ENCODE measurements around the gene VAT1L.

VAT1L gene

DNA sequence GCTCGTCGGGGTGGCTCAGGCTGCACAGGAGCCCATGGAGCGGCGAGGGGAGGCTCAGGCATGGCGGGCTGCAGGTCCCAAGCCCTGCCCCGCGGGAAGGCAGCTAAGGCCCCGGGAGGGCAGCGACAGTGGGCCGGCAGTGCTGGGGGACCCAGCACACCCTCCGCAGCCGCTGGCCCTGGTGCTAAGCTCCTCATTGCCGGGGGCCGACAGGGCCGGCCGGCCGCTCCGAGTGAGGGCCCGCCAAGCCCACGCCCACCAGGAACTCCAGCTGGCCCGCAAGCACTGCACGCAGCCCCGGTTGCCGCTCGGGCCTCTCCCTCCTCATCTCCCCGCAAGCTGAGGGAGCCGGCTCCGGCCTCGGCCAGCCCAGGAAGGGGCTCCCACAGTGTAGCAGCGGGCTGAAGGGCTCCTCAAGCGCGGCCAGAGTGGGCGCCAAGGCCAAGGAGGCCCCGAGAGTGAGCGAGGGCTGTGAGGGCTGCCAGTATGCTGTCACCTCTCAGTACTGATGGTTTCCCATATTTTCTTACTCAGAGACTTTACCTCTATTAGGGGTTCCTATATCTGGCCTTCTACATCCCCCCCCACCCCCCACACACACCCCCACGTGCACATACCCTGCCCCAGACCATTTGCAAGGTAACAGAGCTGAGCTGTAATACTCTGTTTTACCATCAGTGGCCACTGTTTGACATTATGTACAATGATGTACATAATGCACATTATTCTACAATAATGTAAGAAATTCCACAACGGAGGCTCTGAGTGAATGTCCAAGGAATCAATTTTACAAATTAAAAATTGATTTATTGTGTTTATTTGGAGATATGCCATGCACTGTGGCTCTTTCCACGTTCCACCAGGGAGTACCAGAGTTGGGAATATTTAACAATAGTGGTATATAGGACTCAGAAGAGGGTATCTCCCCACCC, 3.7 kb upstream of the VAT1L start:
- DNase-seq (ENCODE audit: low spot score) = no peak

DNA sequence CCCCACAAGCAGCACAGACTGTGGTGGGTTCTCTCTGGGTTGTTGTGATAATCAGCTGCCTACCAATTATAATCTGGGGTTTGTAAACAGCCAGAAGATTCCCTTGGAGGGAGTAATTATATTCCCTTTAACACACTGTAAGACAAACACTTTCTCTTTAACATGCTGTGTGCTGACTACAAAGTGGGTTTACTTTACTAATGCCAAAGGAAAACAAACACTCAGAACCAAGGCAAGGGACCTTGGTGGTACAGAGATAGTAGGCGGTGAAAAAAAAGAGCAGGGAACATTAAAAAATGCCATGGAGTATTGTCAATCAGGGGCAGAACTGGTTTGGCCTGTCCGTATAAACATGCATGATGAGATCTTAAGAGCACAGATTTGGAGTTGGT, 3.0 kb upstream of the VAT1L start:
- DNase-seq (ENCODE audit: low spot score) = no peak

DNA sequence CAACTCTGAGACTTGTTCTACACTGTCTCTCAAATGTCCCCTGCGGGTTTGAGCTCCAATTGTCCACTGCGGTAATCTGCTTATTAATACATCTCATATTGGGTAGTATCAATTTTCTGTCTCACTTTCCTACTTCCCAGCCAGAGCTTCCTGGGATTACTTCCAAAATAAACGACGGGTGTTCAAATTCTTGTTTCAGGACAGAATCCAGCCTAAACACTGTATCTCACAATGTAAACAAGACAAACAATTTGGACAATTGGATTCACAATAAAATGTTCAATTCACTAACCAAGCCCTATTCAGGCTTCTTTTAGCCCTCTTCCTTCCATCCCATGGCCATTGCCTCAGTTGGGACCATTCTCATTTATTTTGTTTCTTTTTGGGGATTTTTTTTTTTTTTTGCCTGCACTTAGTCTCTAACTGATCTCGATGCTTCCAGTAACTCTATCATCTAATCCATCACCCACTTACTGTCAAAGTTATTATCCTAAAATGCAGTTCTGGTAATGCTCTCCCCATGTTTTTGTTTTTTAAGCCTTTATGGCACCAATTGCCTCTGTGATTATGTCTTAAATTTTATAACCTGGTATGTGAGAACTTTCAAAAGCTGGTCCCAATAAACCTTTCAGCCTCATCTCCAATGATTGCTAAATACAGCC, 2.0 kb upstream of the VAT1L start:
- no peak for DNase-seq (ENCODE audit: low spot score)

DNA sequence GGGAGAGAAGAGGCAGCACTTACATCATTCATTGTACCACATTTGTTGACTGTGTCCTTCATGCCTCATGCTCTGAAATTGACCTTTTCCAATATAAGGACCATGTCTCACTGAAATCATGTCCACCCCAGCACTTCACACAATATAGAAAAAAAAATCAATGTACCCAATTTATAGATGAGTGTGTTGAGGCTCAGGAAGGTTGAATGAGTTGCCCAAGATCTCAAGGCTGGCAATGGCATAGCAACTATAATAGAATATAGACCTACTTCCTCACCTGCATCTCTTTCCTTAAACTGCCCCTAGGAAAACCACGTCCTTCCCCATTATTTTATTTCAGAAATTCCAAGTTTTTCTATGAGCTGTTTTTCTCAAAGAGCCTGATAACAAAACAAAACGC, 912 bp upstream of the VAT1L start:
- no peak for DNase-seq (ENCODE audit: low spot score)

- DNase-seq (ENCODE audit: low spot score) = no peak
Observed at GRCh38 chr16:77789085-77790008, 983 bp downstream of the VAT1L start.

- no peak for DNase-seq (ENCODE audit: low spot score)
Observed at GRCh38 chr16:77790009-77790372, 1.6 kb downstream of the VAT1L start.

- no peak for DNase-seq (ENCODE audit: low spot score)
Observed at GRCh38 chr16:77790912-77791311, 2.5 kb downstream of the VAT1L start.

GRCh38 chr16:77793417-77793816, 5.1 kb downstream of the VAT1L start:
- no peak for DNase-seq (ENCODE audit: low spot score)

DNA sequence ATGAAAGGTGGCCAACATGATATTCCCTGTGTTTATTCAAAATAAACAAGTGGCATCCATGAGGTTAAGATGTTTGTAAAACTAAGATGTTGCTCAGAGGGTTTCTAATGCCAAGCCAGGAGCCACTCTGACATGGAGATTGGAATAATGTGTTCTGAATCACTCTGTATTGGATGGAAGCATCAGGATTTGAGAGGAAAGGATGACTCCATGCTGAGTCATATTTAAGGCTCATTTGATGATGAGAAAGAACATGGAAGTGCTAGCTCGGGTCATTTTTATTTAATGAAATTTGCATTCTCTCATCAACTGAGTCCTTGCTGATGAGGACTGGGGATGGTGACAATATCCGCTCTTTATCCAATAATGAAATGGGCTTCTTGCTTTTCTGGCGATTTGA, 6.2 kb downstream of the VAT1L start:
- no peak for DNase-seq (ENCODE audit: low spot score)

- DNase-seq (ENCODE audit: low spot score) = no peak
Observed at GRCh38 chr16:77801817-77802216, 13.5 kb downstream of the VAT1L start.

- DNase-seq (ENCODE audit: low spot score) = no peak
Observed at GRCh38 chr16:77805398-77805797, 17.0 kb downstream of the VAT1L start.

DNA sequence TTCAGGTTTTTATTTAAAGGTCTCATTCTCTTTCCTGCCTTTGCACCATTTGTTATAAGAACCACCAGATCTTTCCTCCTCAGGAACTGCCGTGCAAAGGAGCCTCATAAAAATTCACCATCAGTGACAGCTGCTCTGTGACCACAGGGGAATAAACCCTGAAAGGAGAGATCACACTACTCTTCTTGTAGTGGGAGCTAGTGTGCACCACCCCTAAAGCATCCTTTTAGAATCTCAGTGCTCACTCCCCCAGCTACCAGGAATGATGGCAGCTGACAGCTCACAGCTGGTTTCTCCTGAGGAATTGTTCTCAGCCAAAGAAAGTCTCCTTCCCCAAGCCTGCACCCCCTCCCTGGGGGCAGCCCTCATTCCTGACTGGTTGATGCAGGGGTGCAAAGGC, 18.7 kb downstream of the VAT1L start:
- DNase-seq (ENCODE audit: low spot score) = no peak

DNA sequence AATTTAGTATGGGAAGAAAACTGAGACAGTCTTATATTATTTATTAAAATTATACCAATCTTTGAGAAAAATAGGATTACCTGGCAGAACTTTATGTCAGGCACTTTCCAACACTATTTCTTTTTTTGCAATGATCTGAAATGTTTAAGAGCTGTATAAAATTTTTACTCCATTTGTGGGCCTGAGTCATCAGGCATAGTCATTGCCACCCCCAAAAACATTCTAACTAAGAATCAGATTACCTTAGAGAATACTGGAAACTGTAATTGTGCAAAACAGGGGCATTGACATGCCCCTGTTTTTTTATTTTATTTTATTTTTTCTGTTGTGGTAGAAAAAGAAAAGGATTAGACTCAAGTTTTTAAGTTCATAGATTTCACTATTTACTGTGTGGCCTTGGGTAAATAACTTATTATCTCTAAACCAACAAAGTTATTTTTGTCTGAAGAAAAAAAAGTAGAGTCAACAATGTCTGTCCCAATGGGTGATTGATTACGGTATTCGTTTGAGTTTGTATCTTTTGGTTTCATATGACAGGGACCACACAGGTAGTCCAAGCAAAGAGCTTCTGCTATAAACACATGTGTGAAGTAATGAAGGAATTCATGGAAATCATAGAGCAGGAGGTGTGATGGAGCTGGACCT, 24.6 kb downstream of the VAT1L start:
- no peak for DNase-seq (ENCODE audit: low spot score)

GRCh38 chr16:77816293-77816692, 27.9 kb downstream of the VAT1L start:
- DNase-seq (ENCODE audit: low spot score) = no peak

GRCh38 chr16:77820340-77820739, 32.0 kb downstream of the VAT1L start:
- no peak for DNase-seq (ENCODE audit: low spot score)

DNA sequence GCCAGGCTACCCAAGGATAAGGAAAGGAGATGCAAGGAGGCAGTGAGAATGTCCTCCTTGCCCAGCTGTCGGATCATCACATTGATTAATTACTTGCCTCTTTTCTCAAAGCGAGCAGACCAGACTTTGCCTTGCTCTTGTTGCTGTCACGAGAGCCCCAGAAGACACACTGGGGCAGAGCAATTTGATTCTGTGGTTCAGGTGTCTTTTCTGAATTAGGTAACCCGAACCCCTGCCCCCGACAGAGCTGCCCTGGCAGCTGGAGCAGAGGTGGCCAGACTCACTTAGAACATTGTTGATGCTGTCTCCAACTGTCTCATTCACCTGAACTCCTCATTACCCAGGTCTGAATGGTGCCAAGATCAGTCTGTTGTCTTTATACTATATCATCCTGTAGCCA, 34.3 kb downstream of the VAT1L start:
- no peak for DNase-seq (ENCODE audit: low spot score)

GRCh38 chr16:77823067-77823466, 34.7 kb downstream of the VAT1L start:
- DNase-seq (ENCODE audit: low spot score) = no peak

GRCh38 chr16:77825196-77825595, 36.8 kb downstream of the VAT1L start:
- DNase-seq (ENCODE audit: low spot score) = no peak

GRCh38 chr16:77827032-77827431, 38.7 kb downstream of the VAT1L start:
- DNase-seq (ENCODE audit: low spot score) = no peak

DNA sequence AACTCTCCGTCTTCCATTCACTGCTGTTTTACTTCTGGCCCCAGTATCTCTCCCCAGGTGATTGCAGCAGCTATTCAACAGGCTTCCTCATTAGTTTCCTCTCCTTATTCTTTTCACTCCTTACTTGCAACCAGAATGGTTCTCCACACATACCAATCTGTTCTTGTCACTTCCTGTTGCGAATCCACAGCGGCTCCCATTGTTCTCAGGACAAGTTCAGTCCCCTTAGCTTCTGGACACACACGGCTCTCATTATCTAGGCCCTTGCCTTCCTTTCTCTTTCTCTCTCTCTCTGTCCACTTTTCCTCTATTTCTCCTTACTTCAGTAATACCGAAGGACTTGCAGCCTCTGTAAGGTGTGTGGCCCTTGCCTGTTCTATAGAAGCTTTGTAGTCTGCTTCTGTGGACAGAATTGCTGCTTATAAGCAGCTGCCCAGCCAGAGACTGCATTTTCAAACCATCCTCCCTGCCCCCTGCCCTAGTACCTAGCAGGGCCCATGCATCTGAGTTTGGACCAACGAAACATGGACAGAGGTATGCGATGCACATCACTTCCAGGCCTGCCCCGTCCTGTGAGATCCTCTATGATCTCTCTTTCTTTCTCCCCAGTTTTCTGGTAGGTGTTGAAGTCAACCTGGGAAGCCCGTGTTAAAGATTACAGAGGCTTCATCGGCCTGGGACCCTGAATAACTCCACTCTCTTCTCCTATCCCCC, 45.7 kb downstream of the VAT1L start:
- no peak for DNase-seq (ENCODE audit: low spot score)
